HUES48 (cell line): ENCODE results near the gene EXPH5.

Experiments
- H3K27ac ChIP-seq: one replicate; pipeline ENCODE4 v1.7.0; 2013; ENCODE audit warnings: low read depth, low read length, inconsistent platforms
- H3K27me3 ChIP-seq: 2 replicates; pipeline ENCODE4 v1.6.1; 2013; ENCODE audit warnings: mild to moderate bottlenecking, low read length; ENCODE audit not compliant: control insufficient read depth, insufficient read depth
- H3K36me3 ChIP-seq: 2 replicates; pipeline ENCODE4 v1.6.1; 2013; ENCODE audit warnings: low read length; ENCODE audit not compliant: control insufficient read depth, insufficient read depth
- H3K4me1 ChIP-seq: 2 replicates; pipeline ENCODE4 v1.6.1; 2013; ENCODE audit warnings: mild to moderate bottlenecking, low read length; ENCODE audit not compliant: control insufficient read depth, insufficient read depth
- H3K4me3 ChIP-seq: 2 replicates; pipeline ENCODE4 v1.5.1; 2013; ENCODE audit warnings: mild to moderate bottlenecking, low read depth, low read length
- H3K9ac ChIP-seq: 2 replicates; pipeline ENCODE4 v1.6.1; 2013; ENCODE audit warnings: mild to moderate bottlenecking, low read depth, low read length, moderate library complexity
- H3K9me3 ChIP-seq: 2 replicates; pipeline ENCODE4 v1.6.1; 2013; ENCODE audit warnings: low read length; ENCODE audit not compliant: control insufficient read depth, insufficient read depth

EXPH5 gene

DNA sequence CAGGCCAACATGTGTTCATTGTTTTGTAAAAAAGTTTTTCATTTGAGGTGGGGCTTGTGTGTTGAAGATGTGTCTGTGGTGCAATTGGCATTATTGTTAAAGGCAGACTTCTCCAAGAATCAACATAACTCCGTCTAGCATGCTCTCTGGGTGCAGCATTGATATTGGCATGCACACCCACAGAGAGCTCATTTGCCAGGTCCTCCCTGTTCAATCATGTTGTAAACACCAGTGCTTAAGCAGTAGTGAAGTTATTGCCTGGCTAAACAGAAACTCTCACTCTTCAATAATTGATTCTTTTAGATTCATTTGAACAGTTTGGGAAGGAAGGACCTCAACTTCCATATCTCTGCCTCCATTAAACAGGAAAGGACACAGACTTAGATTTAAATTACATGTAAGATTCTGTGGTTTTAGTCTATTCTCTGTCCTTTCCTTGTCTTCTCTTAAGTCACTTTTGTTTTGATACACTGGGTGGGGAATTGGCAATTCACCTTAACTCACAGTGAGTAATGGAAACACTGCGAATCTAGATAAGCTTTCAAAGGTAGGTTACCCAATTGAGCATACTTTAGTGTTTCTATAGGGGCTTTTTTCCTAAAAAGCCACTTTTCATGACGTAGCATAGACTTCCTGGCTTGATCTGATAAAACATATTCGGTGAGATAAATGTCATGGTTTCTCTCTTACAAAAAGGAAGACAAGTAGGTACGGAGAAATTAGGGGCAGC is 30.8 kb upstream of the EXPH5 start:
- Histone ChIP-seq H3K9me3 (peaks cover 14% of the 10 kb centered on the region), H3K4me3 (no peak overlapping the region), H3K27me3 (no peaks in the 10 kb centered on the region), H3K4me1 (0 out of 2 replicates have a peak, but pooled peaks cover 6% of the 10 kb centered on the region), H3K9ac (no peak overlapping the region), H3K36me3 (no peaks in the 10 kb centered on the region), H3K27ac (peak overlapping the region; percentile 35)

DNA sequence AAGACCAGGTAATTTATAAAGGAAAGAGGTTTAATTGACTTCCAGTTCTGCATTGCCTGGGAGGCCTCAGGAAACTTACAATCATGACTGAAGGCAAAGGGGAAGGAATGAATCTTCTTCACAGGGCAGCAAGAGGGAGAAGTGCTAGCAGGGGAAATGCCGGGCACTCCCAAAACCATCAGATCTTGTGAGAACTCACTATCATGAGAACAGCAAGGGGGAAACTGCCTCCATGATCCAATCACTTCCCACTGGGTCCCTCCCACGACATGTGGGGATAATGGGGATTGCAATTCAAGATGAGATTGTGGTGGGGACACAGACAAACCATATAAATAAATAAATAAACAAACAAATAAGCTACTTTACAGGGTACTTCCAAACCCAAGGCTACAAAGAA is 28.8 kb upstream of the EXPH5 start:
- Histone ChIP-seq H3K27me3 (no peaks in the 10 kb centered on the region), H3K9ac (no peak overlapping the region), H3K36me3 (no peaks in the 10 kb centered on the region), H3K9me3 (no peaks in the 10 kb centered on the region), H3K27ac (no peak overlapping the region), H3K4me1 (0 out of 2 replicates have a peak, but pooled peaks cover 6% of the 10 kb centered on the region), H3K4me3 (no peak overlapping the region)

GRCh38 chr11:108620958-108621772 is 27.6 kb upstream of the EXPH5 start:
- H3K27ac ChIP-seq: no peak overlapping the region
- no peak overlapping the region for H3K9ac ChIP-seq
- H3K27me3 ChIP-seq: no peaks in the 10 kb centered on the region
- H3K4me3 ChIP-seq: no peak overlapping the region
- no peaks in the 10 kb centered on the region for H3K36me3 ChIP-seq
- H3K4me1 ChIP-seq: 0 out of 2 replicates have a peak, but pooled peaks cover 6% of the 10 kb centered on the region
- no peaks in the 10 kb centered on the region for H3K9me3 ChIP-seq

- H3K4me3 ChIP-seq: no peak overlapping the region
- H3K27me3 ChIP-seq: no peaks in the 10 kb centered on the region
- H3K36me3 ChIP-seq: no peaks in the 10 kb centered on the region
- no peak overlapping the region for H3K27ac ChIP-seq
- no peaks in the 10 kb centered on the region for H3K9me3 ChIP-seq
- H3K9ac ChIP-seq: no peak overlapping the region
- no peaks in the 10 kb centered on the region for H3K4me1 ChIP-seq
Observed at GRCh38 chr11:108618529-108618928, 25.0 kb upstream of the EXPH5 start.

GRCh38 chr11:108617055-108617454 is 23.5 kb upstream of the EXPH5 start:
- no peak overlapping the region for H3K4me3 ChIP-seq
- H3K9me3 ChIP-seq: no peaks in the 10 kb centered on the region

DNA sequence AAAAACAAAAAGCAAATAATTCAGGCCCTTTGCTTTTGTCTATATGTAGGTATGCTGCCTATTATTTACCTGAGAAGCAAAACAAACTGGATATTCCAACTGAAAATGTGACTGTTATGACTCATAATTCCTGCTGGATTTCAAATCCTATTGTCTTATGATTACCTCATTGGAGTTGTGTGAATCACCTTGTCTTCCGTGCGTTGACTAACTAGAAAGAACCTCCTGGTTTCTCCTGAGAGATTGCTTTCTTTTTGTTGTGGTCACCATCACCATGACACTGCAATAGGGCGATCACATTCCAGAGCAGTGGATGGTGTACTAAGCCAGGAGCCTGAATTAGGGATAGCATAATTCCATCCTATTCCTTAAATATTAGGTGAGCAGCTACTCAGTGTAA is 23.0 kb upstream of the EXPH5 start:
- Histone ChIP-seq H3K4me1 (no peaks in the 10 kb centered on the region), H3K4me3 (no peak overlapping the region), H3K27me3 (no peaks in the 10 kb centered on the region), H3K36me3 (no peaks in the 10 kb centered on the region), H3K27ac (peak overlapping the region; percentile 55), H3K9me3 (no peaks in the 10 kb centered on the region), H3K9ac (no peak overlapping the region)

More at GRCh38 chr11:108617055-108617454, 23.5 kb upstream of the EXPH5 start:
- Histone ChIP-seq H3K9ac (no peak overlapping the region), H3K27me3 (no peaks in the 10 kb centered on the region), H3K36me3 (no peaks in the 10 kb centered on the region), H3K27ac (no peak overlapping the region), H3K4me1 (no peaks in the 10 kb centered on the region)

- no peaks in the 10 kb centered on the region for H3K9me3 ChIP-seq
- H3K27ac ChIP-seq: no peak overlapping the region
Observed at GRCh38 chr11:108614086-108614485, 20.5 kb upstream of the EXPH5 start.

DNA sequence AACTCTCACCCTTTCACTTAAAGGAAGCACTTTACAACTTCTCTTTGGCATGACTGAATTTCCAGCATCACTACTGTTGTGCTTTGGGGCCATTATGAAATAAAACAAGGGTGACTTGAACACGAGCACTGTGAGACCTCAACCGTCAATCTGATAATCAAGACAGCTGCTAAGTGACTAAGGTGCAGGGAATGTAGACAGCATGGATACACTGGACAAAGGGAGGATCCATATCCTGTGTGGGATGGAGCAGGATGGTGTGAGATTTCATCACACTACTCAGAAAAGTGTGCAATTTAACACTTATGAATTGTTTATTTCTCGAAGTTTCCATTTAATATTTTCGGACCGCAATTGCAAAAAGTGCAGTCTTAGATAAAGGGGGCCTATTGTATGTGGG is 16.1 kb upstream of the EXPH5 start:
- Histone ChIP-seq H3K27ac (no peak overlapping the region), H3K4me3 (no peak overlapping the region), H3K27me3 (no peaks in the 10 kb centered on the region), H3K4me1 (peaks cover 5% of the 10 kb centered on the region; the same call in 1 of the 2 replicates), H3K9me3 (no peaks in the 10 kb centered on the region), H3K9ac (no peak overlapping the region), H3K36me3 (no peaks in the 10 kb centered on the region)

More at GRCh38 chr11:108614086-108614485, 20.5 kb upstream of the EXPH5 start:
- Histone ChIP-seq H3K27me3 (no peaks in the 10 kb centered on the region), H3K4me1 (no peaks in the 10 kb centered on the region), H3K36me3 (no peaks in the 10 kb centered on the region), H3K9ac (no peak overlapping the region), H3K4me3 (no peak overlapping the region)

DNA sequence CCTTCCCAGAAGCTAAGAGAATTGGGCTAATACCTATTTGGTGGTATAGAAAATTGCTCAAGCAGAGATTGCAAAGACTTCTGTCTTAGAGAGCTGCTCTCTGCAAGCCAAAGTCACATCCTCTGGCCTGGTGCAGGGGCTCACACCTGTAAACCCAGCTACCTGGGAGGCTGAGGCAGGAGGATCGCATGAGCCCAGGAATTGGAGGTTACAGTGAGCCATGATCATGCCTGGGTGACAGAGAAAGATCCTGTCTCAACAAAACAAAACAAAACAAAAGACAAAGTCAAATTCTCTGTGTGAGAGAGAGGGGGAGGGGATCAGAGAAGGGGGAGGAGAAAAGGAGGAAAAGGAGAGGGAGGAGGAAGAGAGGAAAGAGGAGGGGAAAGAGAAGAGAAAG is 15.0 kb upstream of the EXPH5 start:
- H3K36me3 ChIP-seq: no peaks in the 10 kb centered on the region
- no peaks in the 10 kb centered on the region for H3K27me3 ChIP-seq
- no peaks in the 10 kb centered on the region for H3K9me3 ChIP-seq
- H3K4me3 ChIP-seq: no peak overlapping the region
- no peak overlapping the region for H3K27ac ChIP-seq
- peaks cover 5% of the 10 kb centered on the region; the same call in 1 of the 2 replicates for H3K4me1 ChIP-seq
- no peak overlapping the region for H3K9ac ChIP-seq

- Histone ChIP-seq H3K9ac (no peak overlapping the region), H3K27ac (no peak overlapping the region), H3K4me1 (peaks cover 5% of the 10 kb centered on the region; the same call in 1 of the 2 replicates), H3K27me3 (no peaks in the 10 kb centered on the region), H3K36me3 (no peaks in the 10 kb centered on the region), H3K9me3 (no peaks in the 10 kb centered on the region), H3K4me3 (no peak overlapping the region)
Observed at GRCh38 chr11:108606495-108607160, 13.1 kb upstream of the EXPH5 start.
